Naive B cell (primary cell): Measurements from ENCODE around the gene TANGO2. TPM values are rescaled to one million over a fixed set of nuclear protein-coding genes. Genes with fewer than 3 reads are reported as not detected.
A peak's percentile ranks its signal among the peaks of the same experiment; 100 is the strongest.

ENCODE experiments used
- ATAC-seq, 2 donors: fragments of 150-1000 bp; cut with Tn5 transposase; 2 replicates each; pipeline ENCODE4 v1.10.0; 2021; ENCODE audit warnings: low read depth in 2 of 2, mild to moderate bottlenecking in 2 of 2, moderate library complexity in 2 of 2
- DNase-seq: peaks from one replicate; pipeline ENCODE4 v3.0.0; 2022
- H3K27ac Mint-ChIP-seq, 6 donors: one replicate each; pipeline ENCODE4 v1.8.0; 2020 to 2022; ENCODE audit warnings: mild to moderate bottlenecking in 6 of 6, mixed read lengths in 6 of 6, moderate library complexity in 5 of 6, inconsistent platforms in 2 of 6
- H3K27me3 Mint-ChIP-seq, 3 donors: one replicate each; pipeline ENCODE4 v1.8.0; 2021 to 2022; ENCODE audit warnings: mixed read lengths in 3 of 3, mild to moderate bottlenecking in 1 of 3
- H3K36me3 Mint-ChIP-seq, 2 donors: one replicate each; pipeline ENCODE4 v1.8.0; 2020 to 2022; ENCODE audit warnings: mixed read lengths in 2 of 2, inconsistent platforms in 1 of 2, mild to moderate bottlenecking in 1 of 2
- H3K4me1 Mint-ChIP-seq, 3 donors: one replicate each; pipeline ENCODE4 v1.8.0; 2020 to 2022; ENCODE audit warnings: mixed read lengths in 3 of 3, inconsistent platforms in 1 of 3, mild to moderate bottlenecking in 1 of 3, moderate library complexity in 1 of 3
- H3K4me3 Mint-ChIP-seq, 8 donors: one replicate each; pipeline ENCODE4 v1.8.0; 2020 to 2022; ENCODE audit warnings: mild to moderate bottlenecking in 8 of 8, mixed read lengths in 8 of 8, moderate library complexity in 8 of 8, inconsistent platforms in 2 of 8
- H3K9me3 Mint-ChIP-seq, 7 donors: one replicate each; pipeline ENCODE4 v1.8.0; 2020 to 2022; ENCODE audit warnings: mixed read lengths in 7 of 7, mild to moderate bottlenecking in 5 of 7, inconsistent platforms in 2 of 7, moderate library complexity in 1 of 7
- polyA plus RNA-seq, 6 donors: library from polyadenylated mRNA; unstranded; fragments of 300-500 nt; fragmentation: Illumina TruSeq; gene quantifications; one replicate each; pipeline ENCODE4 v1.2.3, GENCODE V29; 2021; ENCODE audit warnings: low read depth in 6 of 6

The TANGO2 gene
- polyA plus RNA-seq, 6 donors from 2014 or later = 24.3 to 46.1 (median 34.6) TPM

DNA sequence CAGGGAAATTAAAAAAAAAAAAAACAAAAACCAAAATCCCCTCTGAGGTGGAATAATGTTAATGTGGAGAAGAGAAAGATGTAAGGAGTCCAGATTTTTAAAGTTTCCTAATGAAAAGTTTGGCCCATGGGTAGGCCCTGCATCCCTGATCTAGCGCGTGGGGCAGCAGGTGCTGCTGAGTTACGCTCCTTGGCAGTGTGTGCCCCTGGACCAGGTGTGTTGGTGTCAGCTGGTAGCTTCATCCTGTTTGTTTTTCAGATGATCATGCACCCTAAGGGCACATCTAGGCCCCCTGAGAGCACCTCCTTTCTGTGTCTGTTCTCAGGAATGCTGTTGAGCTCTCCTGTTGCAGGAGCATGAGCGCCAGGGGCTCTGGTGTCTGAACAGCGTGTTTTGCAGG lies 65.9 kb downstream of the TANGO2 start:
- H3K4me3 Mint-ChIP-seq = no peak overlapping the region
- H3K4me1 Mint-ChIP-seq = peaks cover 21 to 26% (median 24%) of the 10 kb centered on the region in 3 donors
- H3K9me3 Mint-ChIP-seq = no peaks in the 10 kb centered on the region
- ATAC-seq (no peak), DNase-seq (no peak)
- no peak overlapping the region for H3K27ac Mint-ChIP-seq
- H3K36me3 Mint-ChIP-seq = peaks cover 16 to 40% of the 10 kb centered on the region in 2 donors
- no peaks in the 10 kb centered on the region for H3K27me3 Mint-ChIP-seq

DNA sequence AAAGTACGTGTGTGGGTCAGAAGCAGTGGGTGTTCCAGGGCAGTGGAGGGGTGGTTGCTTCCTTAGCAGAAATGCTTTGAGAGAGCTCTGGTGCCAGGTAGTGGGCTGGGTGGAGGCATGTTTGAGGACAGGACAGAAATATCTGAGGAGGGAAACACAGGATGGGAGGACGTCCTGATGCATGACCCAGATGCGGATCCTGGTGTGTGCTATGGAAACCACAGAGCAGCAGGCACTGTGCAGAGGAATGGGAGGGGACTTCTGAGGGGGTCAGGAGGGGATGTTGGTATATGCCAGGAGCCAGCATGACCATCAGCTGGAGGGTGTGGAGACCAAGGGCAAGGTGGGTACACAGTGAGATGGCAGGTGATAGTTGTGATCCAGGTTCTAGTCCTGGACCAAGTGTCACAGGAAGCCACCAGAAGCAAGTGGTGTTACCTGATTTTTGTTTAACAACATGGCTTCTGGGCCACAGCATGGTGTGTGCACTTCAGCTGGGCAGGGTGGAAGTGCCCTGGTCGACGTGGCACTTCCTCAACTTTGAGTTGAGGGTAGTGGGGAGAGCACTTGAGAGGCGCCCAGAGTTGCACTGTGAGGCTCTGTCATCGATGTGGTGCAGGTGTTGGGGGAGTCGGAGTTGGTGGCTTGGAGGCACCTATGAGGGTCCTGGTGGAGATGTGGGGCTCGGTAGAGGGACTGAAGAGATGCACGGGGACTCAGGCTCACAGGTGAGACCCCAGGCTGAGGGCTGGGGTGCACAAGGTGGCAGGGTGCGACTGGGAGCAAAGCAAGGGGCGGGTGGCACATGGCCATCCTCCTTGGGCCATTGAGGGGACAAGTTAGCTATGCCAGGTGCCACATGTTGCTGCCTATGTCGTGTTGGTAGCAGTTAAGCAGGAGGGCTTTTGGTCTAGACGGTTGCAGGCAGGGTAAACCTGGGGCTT lies 66.7 kb downstream of the TANGO2 start:
- peak overlapping the region in 1 of 6 donors; percentile 75 for H3K27ac Mint-ChIP-seq
- peaks cover 16 to 40% of the 10 kb centered on the region in 2 donors for H3K36me3 Mint-ChIP-seq
- H3K27me3 Mint-ChIP-seq = no peaks in the 10 kb centered on the region
- ATAC-seq (no peak), DNase-seq (no peak)
- peak overlapping the region in 1 of 8 donors; percentile 60 for H3K4me3 Mint-ChIP-seq
- no peaks in the 10 kb centered on the region for H3K9me3 Mint-ChIP-seq
- H3K4me1 Mint-ChIP-seq = peaks cover 19 to 21% (median 20%) of the 10 kb centered on the region in 3 donors

DNA sequence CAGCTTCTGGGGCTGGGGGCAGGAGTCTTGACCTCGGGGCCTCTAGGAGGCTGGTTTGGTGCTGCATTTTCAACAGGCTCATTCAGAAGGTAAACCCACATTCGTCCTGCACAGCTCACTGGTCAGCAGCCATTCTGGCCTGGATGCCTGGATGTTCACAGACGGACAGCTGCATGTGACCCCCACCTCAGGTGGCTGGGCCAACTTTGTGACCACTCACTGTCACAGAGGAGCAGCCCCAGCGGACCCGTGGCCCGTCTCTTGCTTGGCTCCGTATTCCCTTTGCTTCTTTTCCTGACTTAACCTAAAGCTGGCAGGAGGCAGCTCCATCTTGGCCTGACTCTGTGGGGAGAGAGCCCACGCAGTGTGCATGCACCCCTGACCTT lies 67.3 kb downstream of the TANGO2 start:
- Mint-ChIP-seq H3K27me3 (no peaks in the 10 kb centered on the region), H3K27ac (no peak overlapping the region), H3K9me3 (no peaks in the 10 kb centered on the region), H3K4me1 (peaks cover 13 to 15% (median 13%) of the 10 kb centered on the region in 3 donors), H3K4me3 (no peak overlapping the region), H3K36me3 (peaks cover 16 to 40% of the 10 kb centered on the region in 2 donors)
- ATAC-seq (no peak), DNase-seq (no peak)

DNA sequence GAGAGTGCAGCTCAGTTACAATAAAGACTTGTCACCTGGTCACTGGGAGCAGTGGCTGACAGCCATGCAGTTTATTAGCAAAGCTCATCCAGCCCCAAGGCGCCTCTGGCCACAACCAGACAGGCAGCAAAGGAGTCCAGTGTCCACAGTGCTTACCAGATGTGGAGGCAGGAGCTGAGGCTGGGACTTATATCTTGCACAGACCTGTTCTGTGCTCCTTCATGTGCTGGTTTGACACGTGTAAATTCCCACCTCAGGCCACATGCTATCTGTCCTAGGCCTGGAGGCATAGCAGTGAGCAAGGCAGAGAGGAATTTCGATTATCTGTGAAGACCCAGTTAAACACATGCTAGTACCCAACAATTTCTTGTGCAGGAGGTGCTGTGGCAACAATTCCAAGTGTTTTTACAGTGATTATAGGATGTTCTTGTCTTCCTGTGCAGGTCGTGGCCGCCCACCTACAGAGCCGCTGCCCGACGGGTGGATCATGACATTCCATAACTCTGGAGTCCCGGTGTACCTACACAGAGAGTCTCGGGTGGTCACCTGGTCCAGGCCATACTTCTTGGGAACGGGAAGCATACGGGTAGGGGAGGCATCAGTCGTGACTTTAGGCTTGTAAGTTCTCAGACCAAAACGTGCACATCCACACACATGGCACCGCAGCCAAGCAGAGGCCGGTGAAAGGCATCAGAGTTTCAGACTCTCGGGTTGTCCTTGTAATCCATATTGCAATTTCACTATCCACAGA lies 68.5 kb downstream of the TANGO2 start:
- Mint-ChIP-seq H3K27ac (no peak overlapping the region), H3K4me1 (peaks cover 3 to 9% (median 5%) of the 10 kb centered on the region in 3 donors)

DNA sequence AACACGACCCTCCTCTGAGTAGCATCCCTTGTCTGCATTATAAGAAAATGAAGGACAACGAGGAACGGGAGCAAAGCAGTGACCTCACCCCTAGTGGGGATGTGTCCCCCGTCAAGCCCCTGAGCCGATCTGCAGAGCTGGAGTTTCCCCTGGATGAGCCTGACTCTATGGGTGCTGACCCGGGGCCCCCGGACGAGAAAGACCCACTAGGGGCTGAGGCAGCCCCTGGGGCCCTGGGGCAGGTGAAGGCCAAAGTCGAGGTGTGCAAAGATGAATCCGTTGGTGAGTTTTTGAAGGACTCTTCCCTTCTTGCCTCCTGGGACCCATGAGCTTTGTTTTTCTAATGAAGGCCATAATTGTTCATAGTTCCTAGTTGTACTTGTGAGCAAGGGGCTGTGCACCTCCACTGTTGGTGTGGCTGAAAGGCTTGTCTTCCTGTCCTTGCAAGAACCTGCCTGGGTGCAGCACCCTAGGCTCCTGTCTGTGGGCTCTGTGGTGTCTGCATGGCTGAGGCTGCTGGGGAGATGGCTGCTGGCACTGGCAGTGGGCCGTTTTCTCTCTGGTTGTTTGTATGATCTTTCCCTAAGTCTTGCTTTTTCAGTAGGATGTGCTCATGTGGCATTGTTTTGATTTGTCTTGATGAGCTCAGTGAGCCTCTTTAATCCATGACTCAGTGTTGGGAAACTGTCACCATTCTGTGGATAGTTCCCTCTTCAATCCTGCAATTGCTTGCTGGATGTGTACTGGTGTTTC lies 69.2 kb downstream of the TANGO2 start:
- ATAC-seq (no peak), DNase-seq (no peak)
- peaks cover 18 to 47% of the 10 kb centered on the region in 2 donors for H3K36me3 Mint-ChIP-seq
- H3K4me1 Mint-ChIP-seq = peaks cover 0 to 8% (median 0%) of the 10 kb centered on the region in 3 donors
- no peaks in the 10 kb centered on the region for H3K27me3 Mint-ChIP-seq
- H3K4me3 Mint-ChIP-seq = no peak overlapping the region
- H3K9me3 Mint-ChIP-seq = no peaks in the 10 kb centered on the region
- H3K27ac Mint-ChIP-seq = peak overlapping the region in 1 of 6 donors; percentile 94

More for the DNA sequence above, 68.5 kb downstream of the TANGO2 start:
- Mint-ChIP-seq H3K36me3 (peaks cover 16 to 47% of the 10 kb centered on the region in 2 donors), H3K4me3 (no peak overlapping the region), H3K9me3 (no peaks in the 10 kb centered on the region), H3K27me3 (no peaks in the 10 kb centered on the region)
- DNase-seq (no peak), ATAC-seq (no peak)

- ATAC-seq (no peak), DNase-seq (no peak)
- no peaks in the 10 kb centered on the region for H3K9me3 Mint-ChIP-seq
- H3K27me3 Mint-ChIP-seq = no peaks in the 10 kb centered on the region
- peak overlapping the region in 2 of 6 donors; percentile 39 to 59 for H3K27ac Mint-ChIP-seq
- H3K4me1 Mint-ChIP-seq = peaks cover 0 to 8% (median 0%) of the 10 kb centered on the region in 3 donors
- H3K4me3 Mint-ChIP-seq = no peak overlapping the region
- peaks cover 22 to 47% of the 10 kb centered on the region in 2 donors for H3K36me3 Mint-ChIP-seq
Measured at GRCh38 chr22:20090730-20091240, 69.9 kb downstream of the TANGO2 start.

- ATAC-seq = no peak
- Mint-ChIP-seq H3K27ac (no peak overlapping the region), H3K27me3 (no peaks in the 10 kb centered on the region), H3K36me3 (peaks cover 16 to 49% of the 10 kb centered on the region in 2 donors), H3K4me1 (no peaks in the 10 kb centered on the region), H3K4me3 (no peak overlapping the region), H3K9me3 (peaks cover 0 to 4% (median 0%) of the 10 kb centered on the region in 7 donors)
- DNase-seq = no peak
Measured at GRCh38 chr22:20091690-20092476, 71.0 kb downstream of the TANGO2 start.

DNA sequence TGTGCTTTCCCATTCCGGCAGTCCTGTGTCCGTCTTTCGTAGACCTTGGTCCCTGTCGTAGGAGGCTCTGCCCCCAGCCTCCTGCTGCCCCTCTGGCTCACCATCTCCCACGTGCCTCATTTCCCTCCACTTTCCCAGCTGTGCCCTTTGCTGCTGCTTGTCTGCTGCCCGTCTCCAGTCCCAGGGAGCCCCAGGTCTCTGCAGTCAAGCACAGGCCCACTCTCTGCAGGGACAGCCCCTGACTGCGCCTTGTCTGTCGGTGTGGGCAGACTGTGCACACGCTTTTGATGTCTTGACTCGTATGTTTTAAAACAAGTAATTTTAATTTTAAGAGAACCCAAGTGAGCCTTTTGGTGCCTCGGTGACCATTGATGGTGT lies 71.6 kb downstream of the TANGO2 start:
- ATAC-seq = no peak
- DNase-seq = no peak
- no peak overlapping the region for H3K4me3 Mint-ChIP-seq
- H3K27me3 Mint-ChIP-seq = no peaks in the 10 kb centered on the region
- H3K9me3 Mint-ChIP-seq = peaks cover 0 to 4% (median 0%) of the 10 kb centered on the region in 7 donors
- H3K4me1 Mint-ChIP-seq = no peaks in the 10 kb centered on the region
- no peak overlapping the region for H3K27ac Mint-ChIP-seq
- H3K36me3 Mint-ChIP-seq = peaks cover 22 to 49% of the 10 kb centered on the region in 2 donors

GRCh38 chr22:20093418-20094196 lies 72.7 kb downstream of the TANGO2 start:
- no peak overlapping the region for H3K4me3 Mint-ChIP-seq
- no peak overlapping the region for H3K27ac Mint-ChIP-seq
- peaks cover 23 to 46% of the 10 kb centered on the region in 2 donors for H3K36me3 Mint-ChIP-seq
- H3K27me3 Mint-ChIP-seq = no peaks in the 10 kb centered on the region
- peaks cover 0 to 4% (median 0%) of the 10 kb centered on the region in 7 donors for H3K9me3 Mint-ChIP-seq
- DNase-seq (no peak), ATAC-seq (no peak)
- no peaks in the 10 kb centered on the region for H3K4me1 Mint-ChIP-seq

- Mint-ChIP-seq H3K4me1 (no peaks in the 10 kb centered on the region), H3K27ac (peak overlapping the region in 1 of 6 donors; percentile 22), H3K9me3 (peaks cover 0 to 4% (median 0%) of the 10 kb centered on the region in 7 donors), H3K36me3 (peaks cover 23 to 46% of the 10 kb centered on the region in 2 donors), H3K27me3 (no peaks in the 10 kb centered on the region), H3K4me3 (no peak overlapping the region)
- DNase-seq (no peak), ATAC-seq (no peak)
Measured at GRCh38 chr22:20094197-20094807, 73.4 kb downstream of the TANGO2 start.

DNA sequence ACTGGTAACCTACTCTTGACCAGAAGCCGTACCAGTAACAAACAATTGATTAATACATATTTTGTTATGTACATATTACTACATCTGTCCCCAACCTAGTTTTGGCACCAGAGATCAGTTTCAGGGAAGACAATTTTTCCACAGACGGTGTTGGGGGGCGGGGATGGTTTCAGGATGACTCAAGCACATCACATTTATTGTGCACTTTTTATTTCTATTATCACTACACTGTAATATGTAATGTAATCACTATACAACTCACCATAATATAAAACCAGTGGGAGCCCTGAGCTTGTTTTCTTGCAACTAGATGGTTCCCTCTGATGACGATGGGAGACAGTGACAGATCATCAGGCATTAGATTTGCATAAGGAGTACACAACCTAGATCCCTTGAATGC lies 74.6 kb downstream of the TANGO2 start:
- H3K9me3 Mint-ChIP-seq = peaks cover 0 to 4% (median 0%) of the 10 kb centered on the region in 7 donors
- ATAC-seq (no peak), DNase-seq (no peak)
- no peaks in the 10 kb centered on the region for H3K4me1 Mint-ChIP-seq
- peaks cover 20 to 39% of the 10 kb centered on the region in 2 donors for H3K36me3 Mint-ChIP-seq
- no peak overlapping the region for H3K4me3 Mint-ChIP-seq
- no peaks in the 10 kb centered on the region for H3K27me3 Mint-ChIP-seq
- peak overlapping the region in 1 of 6 donors; percentile 21 for H3K27ac Mint-ChIP-seq
